Prostate gland (tissue), 1 donor: ENCODE results near the gene VSIG10L2.

ENCODE experiments used
- POLR2A ChIP-seq: fragments of 450-650 bp; IDR thresholded peaks from one replicate; pipeline ENCODE4 v1.6.1; 2016; ENCODE audit warnings: antibody characterized with exemption, mild to moderate bottlenecking
- POLR2AphosphoS5 ChIP-seq: sonication (generic); formaldehyde crosslinking; IDR thresholded peaks from one replicate; pipeline ENCODE4 v1.6.1; 2017; ENCODE audit warnings: antibody characterized with exemption

DNA sequence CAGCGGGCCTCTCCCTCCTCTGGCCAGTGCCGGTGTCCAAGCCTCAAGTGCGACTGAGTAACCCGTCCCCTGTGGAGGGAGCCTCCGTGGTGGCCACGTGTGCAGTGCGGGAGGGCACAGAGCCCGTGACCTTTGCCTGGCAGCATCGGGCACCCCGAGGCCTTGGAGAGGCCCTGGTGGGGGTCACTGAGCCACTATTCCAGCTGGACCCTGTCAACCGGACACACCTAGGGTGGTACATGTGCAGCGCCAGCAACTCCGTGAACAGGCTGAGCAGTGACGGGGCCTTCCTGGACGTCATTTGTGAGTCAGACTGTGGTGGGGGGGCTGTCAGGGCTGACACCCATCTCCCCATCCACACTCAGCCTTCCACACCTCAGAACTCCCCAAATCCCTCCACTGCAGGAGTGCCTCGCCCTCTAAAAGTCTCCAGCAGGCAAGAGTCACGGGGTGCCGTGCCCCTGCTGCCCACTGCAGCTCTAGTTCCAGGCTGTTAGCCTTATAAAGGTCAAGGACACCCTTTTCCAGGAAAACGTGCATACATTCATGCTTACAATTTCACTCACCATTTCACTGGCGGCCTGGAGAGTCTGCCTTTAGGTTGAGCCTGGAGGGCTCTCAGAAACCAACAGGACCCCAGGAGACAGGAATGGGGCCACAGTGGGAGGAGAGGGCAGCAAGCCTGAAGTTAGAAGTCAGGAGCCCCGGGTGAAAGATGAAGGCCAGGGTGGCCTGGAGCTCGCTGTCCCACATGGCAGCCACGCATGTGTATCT, 2.6 kb downstream of the VSIG10L2 start:
- no peak for TF ChIP-seq POLR2AphosphoS5
- no peak for TF ChIP-seq POLR2A
